Measurements from ENCODE around the gene ATP8A1.

Gene ATP8A1

DNA sequence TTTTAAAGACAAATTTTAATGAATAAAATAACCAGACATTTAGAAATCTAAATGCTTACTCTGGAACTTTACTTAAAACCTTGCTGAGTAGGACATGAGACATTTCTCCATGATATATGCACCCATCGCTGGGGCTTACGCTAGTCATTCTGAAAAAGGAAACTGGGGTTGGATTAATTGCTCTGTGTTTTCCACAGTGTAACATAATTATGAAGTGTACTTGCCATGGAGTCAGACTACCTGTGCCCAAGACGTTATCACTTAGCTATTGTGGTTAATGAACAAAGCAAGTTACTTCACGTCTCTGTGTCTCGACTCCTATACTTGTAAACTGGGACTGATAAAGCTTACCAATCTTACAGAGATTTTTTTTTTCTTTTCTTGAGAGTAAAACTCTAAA, 211.9 kb downstream of the ATP8A1 start:
- TF ChIP-seq, protein P1, sequence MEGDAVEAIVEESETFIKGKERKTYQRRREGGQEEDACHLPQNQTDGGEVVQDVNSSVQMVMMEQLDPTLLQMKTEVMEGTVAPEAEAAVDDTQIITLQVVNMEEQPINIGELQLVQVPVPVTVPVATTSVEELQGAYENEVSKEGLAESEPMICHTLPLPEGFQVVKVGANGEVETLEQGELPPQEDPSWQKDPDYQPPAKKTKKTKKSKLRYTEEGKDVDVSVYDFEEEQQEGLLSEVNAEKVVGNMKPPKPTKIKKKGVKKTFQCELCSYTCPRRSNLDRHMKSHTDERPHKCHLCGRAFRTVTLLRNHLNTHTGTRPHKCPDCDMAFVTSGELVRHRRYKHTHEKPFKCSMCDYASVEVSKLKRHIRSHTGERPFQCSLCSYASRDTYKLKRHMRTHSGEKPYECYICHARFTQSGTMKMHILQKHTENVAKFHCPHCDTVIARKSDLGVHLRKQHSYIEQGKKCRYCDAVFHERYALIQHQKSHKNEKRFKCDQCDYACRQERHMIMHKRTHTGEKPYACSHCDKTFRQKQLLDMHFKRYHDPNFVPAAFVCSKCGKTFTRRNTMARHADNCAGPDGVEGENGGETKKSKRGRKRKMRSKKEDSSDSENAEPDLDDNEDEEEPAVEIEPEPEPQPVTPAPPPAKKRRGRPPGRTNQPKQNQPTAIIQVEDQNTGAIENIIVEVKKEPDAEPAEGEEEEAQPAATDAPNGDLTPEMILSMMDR (conservative IDR thresholded peaks at IDR 0.05): no peak
- no peak for TF ChIP-seq ZFX (IDR thresholded peaks at IDR 0.05)
- no peak overlapping the region for H3K27ac ChIP-seq

DNA sequence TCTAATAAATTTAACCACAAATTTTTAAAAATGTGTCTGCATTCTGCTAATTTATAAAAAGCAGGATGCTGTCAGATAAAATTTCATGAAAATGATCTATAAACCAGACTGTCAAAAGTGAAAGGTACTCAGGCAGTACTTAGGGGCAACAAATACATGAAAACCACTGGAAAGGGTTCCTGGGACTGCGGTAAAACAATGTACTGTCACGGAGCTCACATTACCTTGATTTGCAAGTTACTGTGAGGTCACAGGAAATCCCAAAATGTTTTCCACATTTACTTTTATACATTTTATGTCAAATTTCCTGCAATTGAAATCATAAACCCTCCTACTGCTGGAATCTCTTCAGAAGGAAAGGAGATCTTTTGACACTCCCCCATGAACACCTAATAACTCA, 214.3 kb downstream of the ATP8A1 start:
- TF ChIP-seq ZFX (IDR thresholded peaks at IDR 0.05): no peak
- TF ChIP-seq, protein P1 (conservative IDR thresholded peaks at IDR 0.05): no peak

DNA sequence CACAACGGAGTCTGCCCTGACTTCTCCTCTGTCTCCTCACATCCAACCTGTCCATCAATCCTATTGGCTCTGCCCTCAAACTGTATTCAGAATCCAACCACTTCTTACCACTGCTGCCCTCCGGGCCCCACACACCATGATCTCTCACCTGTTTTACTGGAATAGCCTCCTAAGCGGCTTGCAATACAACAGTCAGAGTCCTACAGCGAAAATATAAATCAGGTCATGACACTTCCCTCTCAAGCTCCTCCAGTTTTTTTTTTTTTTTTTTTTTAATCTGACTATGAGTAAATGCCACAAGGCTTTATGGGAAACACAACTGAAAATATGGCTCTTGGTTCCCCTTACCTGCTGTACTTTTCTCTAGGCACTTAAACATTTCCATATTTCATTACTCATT, 216.8 kb downstream of the ATP8A1 start:
- TF ChIP-seq, protein P1 (conservative IDR thresholded peaks at IDR 0.05): no peak
- TF ChIP-seq ZFX (IDR thresholded peaks at IDR 0.05): no peak

More for the DNA sequence above, 214.3 kb downstream of the ATP8A1 start:
- no peak overlapping the region for H3K27ac ChIP-seq

DNA sequence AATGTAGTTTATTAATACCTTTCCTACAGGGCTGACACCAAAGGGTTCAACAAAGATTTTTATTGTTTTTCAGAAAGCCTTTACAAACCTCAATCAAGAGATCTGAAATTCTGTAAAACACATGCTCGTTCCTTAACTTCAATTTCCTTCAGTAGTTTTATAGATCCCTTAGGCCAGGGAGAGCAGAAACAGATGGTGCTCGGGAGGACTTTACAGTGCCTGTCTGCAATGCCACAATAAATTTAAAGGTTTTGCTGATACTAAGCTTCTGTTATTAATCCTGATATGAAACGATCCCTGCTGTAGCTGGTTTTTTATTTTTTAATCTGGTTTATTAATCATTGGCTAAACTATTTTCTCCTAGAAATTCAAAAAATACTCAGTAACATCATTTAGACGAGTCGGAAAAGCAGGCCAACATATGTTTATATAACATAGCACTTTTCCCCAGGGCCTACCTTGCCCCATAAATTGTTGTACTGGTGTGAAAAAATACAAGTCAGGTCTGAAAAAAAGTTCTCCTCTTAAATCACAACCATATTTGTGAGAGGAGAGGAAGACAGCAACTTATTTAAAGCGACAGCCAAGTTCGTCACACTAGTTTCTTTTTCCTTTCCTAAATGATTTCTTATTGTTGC, 219.9 kb downstream of the ATP8A1 start:
- no peak for TF ChIP-seq ZFX (IDR thresholded peaks at IDR 0.05)
- TF ChIP-seq, protein P1 (conservative IDR thresholded peaks at IDR 0.05): no peak
- H3K27ac ChIP-seq: no peak overlapping the region

More for the DNA sequence above, 216.8 kb downstream of the ATP8A1 start:
- H3K27ac ChIP-seq: no peak overlapping the region

DNA sequence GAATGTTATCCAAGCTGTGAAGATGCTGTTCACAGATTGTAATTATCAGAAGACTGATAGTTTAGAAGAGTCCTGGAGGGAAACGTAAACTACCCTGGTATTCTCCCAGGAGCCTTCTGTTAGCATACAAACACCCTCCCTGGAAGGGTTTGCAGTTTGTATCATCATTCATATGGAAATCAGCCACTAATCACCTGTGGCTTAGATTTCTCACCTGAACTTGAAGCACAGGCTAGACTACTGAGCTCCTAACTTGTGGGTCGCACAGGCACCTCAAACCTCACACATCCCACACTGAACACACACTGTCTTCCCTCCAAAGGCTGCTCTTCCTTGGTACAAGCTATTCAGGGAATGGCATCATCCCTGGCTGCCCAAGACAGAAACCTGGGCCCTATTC, 228.9 kb downstream of the ATP8A1 start:
- H3K27ac ChIP-seq: no peak overlapping the region
- no peak for TF ChIP-seq ZFX (IDR thresholded peaks at IDR 0.05)
- TF ChIP-seq, protein P1 (conservative IDR thresholded peaks at IDR 0.05): no peak

DNA sequence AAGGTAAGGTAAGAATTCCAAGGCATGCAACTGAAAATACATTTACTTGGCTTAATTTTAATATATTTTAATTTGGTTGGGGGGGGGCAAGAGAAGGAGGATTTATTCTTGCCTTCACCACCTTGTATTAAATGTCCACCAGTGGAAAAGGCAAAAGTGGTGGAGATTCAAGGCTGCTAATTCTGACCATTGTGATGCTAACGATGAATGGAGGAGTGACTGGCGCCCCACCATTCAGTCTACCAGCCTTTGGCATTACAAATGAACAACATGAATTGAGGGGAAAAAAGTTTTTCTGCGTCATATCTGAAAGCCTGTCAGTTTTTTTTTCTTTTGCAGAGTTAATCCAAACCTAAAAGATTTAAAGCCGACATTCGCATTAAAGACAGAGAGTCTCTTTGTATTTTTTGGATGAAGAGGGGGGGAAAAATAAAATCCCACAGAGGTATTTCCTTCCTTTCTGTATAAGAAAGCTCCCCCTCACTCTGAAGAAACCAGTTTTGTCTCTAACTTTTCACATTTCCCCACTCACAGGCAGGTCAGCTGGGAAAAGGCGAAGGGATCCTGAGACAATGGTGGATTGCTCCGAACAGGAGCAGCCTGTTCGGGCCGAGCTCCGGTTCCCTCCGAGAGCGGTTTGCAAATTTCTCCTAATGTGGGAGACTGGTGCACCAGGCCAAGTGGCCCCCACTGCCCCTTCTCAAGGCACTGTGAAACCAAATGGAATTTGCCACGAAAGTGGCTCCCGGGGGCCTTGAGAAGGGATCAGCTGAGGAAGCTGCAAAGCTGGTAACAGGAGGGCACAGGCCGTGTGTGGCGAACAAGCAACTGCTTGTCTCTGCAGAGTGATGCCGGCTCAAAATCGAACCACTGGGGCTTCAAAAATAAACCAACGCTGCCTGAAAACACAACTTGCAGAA, 231.5 kb downstream of the ATP8A1 start:
- H3K27ac ChIP-seq: no peak overlapping the region
- TF ChIP-seq, protein P1 (conservative IDR thresholded peaks at IDR 0.05): no peak
- no peak for TF ChIP-seq ZFX (IDR thresholded peaks at IDR 0.05)

DNA sequence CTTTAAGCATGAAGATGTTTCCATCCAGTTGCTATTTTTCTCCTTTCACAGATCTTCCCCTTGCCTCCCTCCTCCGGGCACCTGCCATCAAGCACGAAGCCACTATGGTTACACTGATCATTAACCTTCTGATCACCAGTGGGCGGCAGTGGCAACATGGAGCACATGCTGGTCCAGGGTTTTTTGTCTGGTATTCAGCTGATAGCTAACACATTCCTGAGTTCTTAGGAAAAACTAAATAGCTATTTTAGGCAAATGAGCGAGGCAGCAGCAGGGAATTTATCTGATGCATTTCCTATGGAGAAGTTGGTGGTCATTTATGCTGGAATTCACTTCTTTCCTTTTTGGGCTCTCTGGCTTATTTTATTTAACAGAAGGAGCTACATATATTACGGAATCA, 236.8 kb downstream of the ATP8A1 start:
- TF ChIP-seq, protein P1 (conservative IDR thresholded peaks at IDR 0.05): no peak
- no peak for TF ChIP-seq ZFX (IDR thresholded peaks at IDR 0.05)
- no peak overlapping the region for H3K27ac ChIP-seq
